Tibial nerve (tissue), 4 donors: Measurements from ENCODE around the gene FAM219A. TPM values are rescaled to one million over a fixed set of nuclear protein-coding genes. Genes with fewer than 3 reads are reported as not detected.

Experiments
- DNase-seq, 2 donors: peaks; one replicate each; pipeline ENCODE4 v3.0.0-alpha.2; 2019; ENCODE audit warnings: low spot score in 2 of 2
- H3K27ac ChIP-seq, 4 donors: fragments of 200-600 bp; sonication (generic) in 3 of 4; one replicate each; pipeline ENCODE4 v1.5.1; 2017 to 2019; ENCODE audit warnings: mild to moderate bottlenecking in 1 of 4
- H3K27me3 ChIP-seq, 2 donors: fragments of 200-600 bp; sonication (generic) in 1 of 2; one replicate each; pipeline versions ENCODE4 v1.5.1 to v1.6.0; 2017 to 2019
- H3K36me3 ChIP-seq, 3 donors: fragments of 200-600 bp; sonication (generic); one replicate each; pipeline ENCODE4 v1.5.1; 2018 to 2019
- H3K4me1 ChIP-seq, 4 donors: fragments of 200-600 bp; sonication (generic) in 3 of 4; one replicate each; pipeline ENCODE4 v1.5.1; 2017 to 2019
- H3K4me3 ChIP-seq, 4 donors: fragments of 200-600 bp; sonication (generic) in 3 of 4; one replicate each; pipeline ENCODE4 v1.5.1; 2017 to 2019; ENCODE audit warnings: mild to moderate bottlenecking in 1 of 4, moderate library complexity in 1 of 4
- H3K9me3 ChIP-seq, 4 donors: fragments of 200-600 bp; sonication (generic) in 3 of 4; one replicate each; pipeline ENCODE4 v1.5.1; 2017 to 2019
- EP300 ChIP-seq, 2 donors: sonication (generic); formaldehyde crosslinking; IDR thresholded peaks; one replicate each; pipeline ENCODE4 v1.6.1; 2017; ENCODE audit warnings: antibody characterized with exemption in 2 of 2, mild to moderate bottlenecking in 1 of 2
- POLR2A ChIP-seq, 2 donors: fragments of 450-650 bp; IDR thresholded peaks; one replicate each; pipeline ENCODE4 v1.6.1; 2017; ENCODE audit warnings: antibody characterized with exemption in 2 of 2, mild to moderate bottlenecking in 2 of 2, moderate library complexity in 2 of 2
- WGBS, 2 donors: methylation state at CpG; one replicate each; pipeline ENCODE4 v1.1.5; 2018; 5-methylcytosine and 5-hydroxymethylcytosine counted together
- total RNA-seq, 4 donors: library from RNA; depleted of rRNA; stranded (reverse); fragments of >200 nt; gene quantifications; one replicate each; pipeline ENCODE4 v1.1.0, GENCODE V29; 2016
- TF ChIP-seq, protein P1 (sequence below), 5 experiments: fragments of 200-600 bp in 3 of 5; fragments of 450-650 bp in 2 of 5; sonication (generic) in 3 of 5; IDR thresholded peaks; one replicate each; pipeline ENCODE4 v1.5.1; 2016 to 2019; ENCODE audit warnings: antibody characterized with exemption in 5 of 5, mild to moderate bottlenecking in 3 of 5, moderate library complexity in 2 of 5

Gene FAM219A
- total RNA-seq, 4 donors from 2014 or later, result 8.5 to 15.6 (median 13.6) TPM

DNA sequence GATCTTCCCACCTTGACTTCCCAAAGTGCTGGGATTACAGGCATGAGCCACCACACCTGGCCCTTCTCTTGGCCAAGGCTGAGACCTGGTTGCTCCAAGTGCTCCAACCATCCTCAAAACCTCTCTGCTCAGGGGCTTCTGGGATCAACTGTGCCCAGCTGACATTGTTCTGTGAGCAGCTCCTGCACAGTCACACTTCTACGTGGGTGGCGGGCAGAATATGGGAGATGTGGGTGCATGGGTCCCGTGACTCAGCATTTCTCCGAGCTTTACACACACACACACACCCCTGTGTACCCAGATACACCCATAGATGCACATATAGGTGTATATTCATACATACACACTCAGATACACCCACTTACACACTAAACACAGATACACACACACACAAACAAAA, 71.1 kb downstream of the FAM219A start:
- H3K27me3 ChIP-seq, result no peaks in the 10 kb centered on the region
- DNase-seq, result no peak
- H3K4me3 ChIP-seq, result no peak overlapping the region
- no peak overlapping the region for H3K27ac ChIP-seq
- H3K4me1 ChIP-seq, result no peaks in the 10 kb centered on the region
- TF ChIP-seq POLR2A (IDR thresholded peaks at IDR 0.05) (no peak), EP300 (IDR thresholded peaks at IDR 0.05) (no peak)
- TF ChIP-seq, protein P1, sequence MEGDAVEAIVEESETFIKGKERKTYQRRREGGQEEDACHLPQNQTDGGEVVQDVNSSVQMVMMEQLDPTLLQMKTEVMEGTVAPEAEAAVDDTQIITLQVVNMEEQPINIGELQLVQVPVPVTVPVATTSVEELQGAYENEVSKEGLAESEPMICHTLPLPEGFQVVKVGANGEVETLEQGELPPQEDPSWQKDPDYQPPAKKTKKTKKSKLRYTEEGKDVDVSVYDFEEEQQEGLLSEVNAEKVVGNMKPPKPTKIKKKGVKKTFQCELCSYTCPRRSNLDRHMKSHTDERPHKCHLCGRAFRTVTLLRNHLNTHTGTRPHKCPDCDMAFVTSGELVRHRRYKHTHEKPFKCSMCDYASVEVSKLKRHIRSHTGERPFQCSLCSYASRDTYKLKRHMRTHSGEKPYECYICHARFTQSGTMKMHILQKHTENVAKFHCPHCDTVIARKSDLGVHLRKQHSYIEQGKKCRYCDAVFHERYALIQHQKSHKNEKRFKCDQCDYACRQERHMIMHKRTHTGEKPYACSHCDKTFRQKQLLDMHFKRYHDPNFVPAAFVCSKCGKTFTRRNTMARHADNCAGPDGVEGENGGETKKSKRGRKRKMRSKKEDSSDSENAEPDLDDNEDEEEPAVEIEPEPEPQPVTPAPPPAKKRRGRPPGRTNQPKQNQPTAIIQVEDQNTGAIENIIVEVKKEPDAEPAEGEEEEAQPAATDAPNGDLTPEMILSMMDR (IDR thresholded peaks at IDR 0.05), result no peak
- no peaks in the 10 kb centered on the region for H3K36me3 ChIP-seq
- 57 to 79% methylated on average over 4 of the region's 4 CpGs for WGBS, 2 donors
- no peaks in the 10 kb centered on the region for H3K9me3 ChIP-seq

DNA sequence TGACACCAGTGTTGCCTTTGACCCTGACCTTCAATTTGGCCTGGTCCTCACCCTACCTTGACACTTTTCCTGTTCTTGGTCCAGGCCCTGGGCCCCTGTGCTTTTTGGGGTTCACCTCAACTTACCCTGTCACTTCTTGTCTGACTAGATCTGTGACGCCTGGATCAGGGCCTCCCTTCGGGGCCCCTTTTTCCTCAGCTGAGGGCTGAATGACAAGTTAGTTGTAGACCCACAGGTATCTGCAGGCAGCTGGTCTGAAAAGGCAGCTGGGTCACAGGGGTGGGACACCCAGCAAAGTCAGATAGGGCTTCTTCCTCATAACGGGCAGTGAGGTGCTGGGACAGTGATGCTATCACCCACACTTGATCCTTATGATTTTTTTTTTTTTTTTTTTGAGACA, 71.7 kb downstream of the FAM219A start:
- 83 to 88% methylated on average over 3 of the region's 3 CpGs for WGBS, 2 donors
- Histone ChIP-seq H3K9me3 (no peaks in the 10 kb centered on the region), H3K27ac (no peak overlapping the region), H3K4me1 (no peaks in the 10 kb centered on the region), H3K27me3 (no peaks in the 10 kb centered on the region), H3K4me3 (no peak overlapping the region), H3K36me3 (no peaks in the 10 kb centered on the region)
- no peak for TF ChIP-seq POLR2A (IDR thresholded peaks at IDR 0.05)
- TF ChIP-seq, protein P1 (IDR thresholded peaks at IDR 0.05), result no peak
- TF ChIP-seq EP300 (IDR thresholded peaks at IDR 0.05), result no peak
- no peak for DNase-seq

DNA sequence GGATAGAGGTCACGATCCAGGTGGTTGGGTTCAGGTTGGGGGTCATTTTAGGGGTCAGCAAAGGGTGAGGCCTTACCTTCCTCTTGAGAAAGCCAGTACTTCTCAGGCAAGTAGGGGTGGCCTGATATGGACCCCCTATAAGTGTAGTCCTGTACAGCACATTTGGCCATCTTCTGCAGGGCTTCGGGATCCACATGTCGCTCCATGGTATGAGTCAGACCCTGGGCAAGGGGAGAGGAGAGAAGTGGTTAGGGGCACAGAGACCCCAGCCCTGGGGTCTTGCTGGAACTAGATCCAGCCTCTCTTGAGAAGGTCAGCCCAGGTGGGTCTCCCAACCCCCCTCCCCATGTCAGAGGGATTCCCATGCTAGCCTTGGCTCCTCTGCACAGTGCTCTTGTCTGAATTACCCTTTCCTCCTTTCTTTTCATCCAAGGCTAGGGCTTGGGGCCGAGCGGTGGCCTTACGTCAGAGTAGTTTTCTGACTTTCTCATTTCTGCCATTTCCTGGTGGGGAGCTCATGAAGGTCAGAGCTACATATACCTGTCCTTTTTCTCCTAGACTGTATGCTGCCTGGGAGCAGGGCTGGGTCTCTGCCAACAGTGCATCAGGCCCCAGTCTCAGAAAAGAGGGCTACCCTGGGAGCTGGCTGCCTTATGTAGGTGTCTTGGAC, 72.7 kb downstream of the FAM219A start:
- H3K27me3 ChIP-seq, result no peaks in the 10 kb centered on the region
- no peaks in the 10 kb centered on the region for H3K9me3 ChIP-seq
- H3K36me3 ChIP-seq, result no peaks in the 10 kb centered on the region
- H3K4me1 ChIP-seq, result peaks cover 0 to 9% (median 6%) of the 10 kb centered on the region in 4 donors
- H3K27ac ChIP-seq, result no peak overlapping the region
- H3K4me3 ChIP-seq, result no peak overlapping the region
- WGBS, 2 donors, result 89 to 92% methylated on average over 6 of the region's 6 CpGs
- DNase-seq, result no peak
- TF ChIP-seq, protein P1 (IDR thresholded peaks at IDR 0.05), result no peak
- no peak for TF ChIP-seq POLR2A (IDR thresholded peaks at IDR 0.05)
- TF ChIP-seq EP300 (IDR thresholded peaks at IDR 0.05), result no peak

DNA sequence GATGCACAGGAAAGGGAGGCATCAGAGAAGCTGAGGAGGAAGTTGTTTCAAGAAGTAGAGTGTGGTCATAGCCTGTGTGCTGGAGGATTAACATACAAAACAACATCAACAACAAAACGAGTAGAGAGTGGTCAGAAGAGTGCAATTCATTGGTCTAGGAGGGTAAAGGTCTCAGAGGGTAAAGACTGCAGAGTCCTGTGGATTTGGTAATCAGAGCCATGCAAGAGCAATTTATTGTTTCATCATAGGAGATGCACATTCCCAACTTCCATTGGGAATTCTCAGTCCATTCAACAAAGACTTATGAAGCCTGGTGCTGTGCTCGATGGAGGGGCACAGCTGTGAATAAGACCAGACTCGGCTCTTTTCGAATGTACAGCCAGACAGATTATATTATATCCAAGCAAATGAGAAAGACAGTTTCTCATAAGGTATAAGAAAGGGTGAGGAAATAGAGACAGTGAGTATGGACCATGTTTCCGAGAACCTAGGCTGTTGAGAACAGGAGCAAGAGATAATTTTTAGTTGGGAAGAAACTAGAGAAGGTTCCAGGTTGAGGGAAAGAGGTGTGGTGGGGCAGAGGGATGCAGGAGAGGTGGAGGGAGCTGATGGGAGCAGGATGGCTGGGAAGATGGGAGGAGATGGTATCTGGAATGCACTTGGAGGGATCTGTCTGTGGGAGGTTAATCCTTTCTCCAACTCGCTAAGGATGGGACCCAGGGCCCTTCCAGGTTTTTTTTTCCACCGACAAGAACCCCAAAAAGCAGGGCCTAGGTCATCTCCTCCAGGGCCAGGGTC, 73.8 kb downstream of the FAM219A start:
- H3K4me1 ChIP-seq, result peaks cover 0 to 20% (median 17%) of the 10 kb centered on the region in 4 donors
- WGBS, 2 donors, result 61 to 67% methylated on average over 7 of the region's 7 CpGs
- no peaks in the 10 kb centered on the region for H3K9me3 ChIP-seq
- TF ChIP-seq POLR2A (IDR thresholded peaks at IDR 0.05) (no peak), EP300 (IDR thresholded peaks at IDR 0.05) (no peak)
- TF ChIP-seq, protein P1 (IDR thresholded peaks at IDR 0.05), result no peak
- no peaks in the 10 kb centered on the region for H3K36me3 ChIP-seq
- no peak for DNase-seq
- no peaks in the 10 kb centered on the region for H3K27me3 ChIP-seq
- H3K4me3 ChIP-seq, result no peak overlapping the region
- H3K27ac ChIP-seq, result no peak overlapping the region

DNA sequence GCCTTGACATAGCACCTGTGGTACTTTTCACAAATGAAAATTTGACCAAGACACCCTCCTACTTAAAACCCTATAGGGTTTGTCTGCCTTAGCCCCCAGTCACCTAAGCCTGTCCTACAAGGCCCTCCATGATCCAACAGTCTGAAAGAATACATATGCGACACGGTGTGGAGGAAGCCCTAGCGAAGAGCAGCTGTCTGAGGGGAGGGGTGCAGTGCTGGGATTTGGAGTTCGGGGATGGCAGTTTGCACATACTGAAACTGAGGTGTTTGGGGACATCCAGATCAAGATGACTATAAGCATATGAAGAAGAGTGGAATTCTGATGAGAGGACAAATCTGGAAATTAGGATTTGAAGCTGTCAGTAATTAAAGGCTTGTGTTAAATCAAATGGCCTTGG, 74.5 kb downstream of the FAM219A start:
- TF ChIP-seq EP300 (IDR thresholded peaks at IDR 0.05) (no peak), POLR2A (IDR thresholded peaks at IDR 0.05) (no peak)
- TF ChIP-seq, protein P1 (IDR thresholded peaks at IDR 0.05), result no peak
- WGBS, 2 donors, result 80 to 90% methylated on average over 4 of the region's 4 CpGs
- H3K9me3 ChIP-seq, result no peaks in the 10 kb centered on the region

More for the DNA sequence above, 74.5 kb downstream of the FAM219A start:
- Histone ChIP-seq H3K4me1 (peaks cover 0 to 27% (median 21%) of the 10 kb centered on the region in 4 donors), H3K27me3 (no peaks in the 10 kb centered on the region), H3K36me3 (no peaks in the 10 kb centered on the region), H3K27ac (no peak overlapping the region), H3K4me3 (no peak overlapping the region)
- no peak for DNase-seq
